ENCODE results near the gene EYS.
"Not testable (repeated sequence)": the region's sequence is repeated elsewhere in the genome, so short reads cannot be mapped to it uniquely, and the experiment has no call there.

The EYS gene

GRCh38 chr6:64301307-64302236 is 1405.5 kb downstream of the EYS start:
- no peak for DNase-seq (ENCODE audit: low read depth)

GRCh38 chr6:64299176-64299575 is 1407.8 kb downstream of the EYS start:
- DNase-seq (ENCODE audit: low read depth): no peak

GRCh38 chr6:64294034-64294433 is 1413.0 kb downstream of the EYS start:
- no peak for DNase-seq (ENCODE audit: low read depth)

- DNase-seq (ENCODE audit: low read depth): no peak
These were observed 1413.7 kb downstream of the EYS start for GRCh38 chr6:64293298-64293697.

GRCh38 chr6:64290867-64291266 is 1416.2 kb downstream of the EYS start:
- no peak for DNase-seq (ENCODE audit: low read depth)

GRCh38 chr6:64289931-64290330 is 1417.1 kb downstream of the EYS start:
- DNase-seq (ENCODE audit: low read depth): no peak

- no peak for DNase-seq (ENCODE audit: low read depth)
These were observed 1418.7 kb downstream of the EYS start for GRCh38 chr6:64288351-64288750.

- DNase-seq (ENCODE audit: low read depth): no peak
These were observed 1425.9 kb downstream of the EYS start for GRCh38 chr6:64281167-64281566.

- no peak for DNase-seq (ENCODE audit: low read depth)
These were observed 1426.5 kb downstream of the EYS start for GRCh38 chr6:64280569-64280968.

GRCh38 chr6:64270083-64270482 is 1436.9 kb downstream of the EYS start:
- no peak for DNase-seq (ENCODE audit: low read depth)

GRCh38 chr6:64266351-64266821 is 1440.6 kb downstream of the EYS start:
- DNase-seq (ENCODE audit: low read depth): no peak

GRCh38 chr6:64263778-64264177 is 1443.2 kb downstream of the EYS start:
- DNase-seq (ENCODE audit: low read depth): no peak

GRCh38 chr6:64259372-64259771 is 1447.7 kb downstream of the EYS start:
- DNase-seq (ENCODE audit: low read depth): no peak

- DNase-seq (ENCODE audit: low read depth): no peak
These were observed 1448.3 kb downstream of the EYS start for GRCh38 chr6:64258752-64259151.

GRCh38 chr6:64258302-64258701 is 1448.7 kb downstream of the EYS start:
- no peak for DNase-seq (ENCODE audit: low read depth)

- DNase-seq (ENCODE audit: low read depth): no peak
These were observed 1449.4 kb downstream of the EYS start for GRCh38 chr6:64257586-64257985.

- no peak for DNase-seq (ENCODE audit: low read depth)
These were observed 1450.5 kb downstream of the EYS start for GRCh38 chr6:64256483-64256882.

GRCh38 chr6:64255000-64255399 is 1452.0 kb downstream of the EYS start:
- DNase-seq (ENCODE audit: low read depth): no peak

GRCh38 chr6:64254558-64254957 is 1452.5 kb downstream of the EYS start:
- DNase-seq (ENCODE audit: low read depth): no peak

GRCh38 chr6:64252256-64252655 is 1454.8 kb downstream of the EYS start:
- DNase-seq (ENCODE audit: low read depth): no peak

GRCh38 chr6:64250126-64250525 is 1456.9 kb downstream of the EYS start:
- no peak for DNase-seq (ENCODE audit: low read depth)

GRCh38 chr6:64249115-64249514 is 1457.9 kb downstream of the EYS start:
- DNase-seq (ENCODE audit: low read depth): no peak

- no peak for DNase-seq (ENCODE audit: low read depth)
These were observed 1463.4 kb downstream of the EYS start for GRCh38 chr6:64243618-64244017.

GRCh38 chr6:64238908-64239307 is 1468.1 kb downstream of the EYS start:
- not testable (repeated sequence) for DNase-seq (ENCODE audit: low read depth)
